ENCODE measurements around the gene EPHA10. TPM values are rescaled to one million over a fixed set of nuclear protein-coding genes. Genes with fewer than 3 reads are reported as not detected.
"Not testable (repeated sequence)": the region's sequence is repeated elsewhere in the genome, so short reads cannot be mapped to it uniquely, and the experiment has no call there.

EPHA10 gene
- total RNA-seq, 1 donor, result not detected

DNA sequence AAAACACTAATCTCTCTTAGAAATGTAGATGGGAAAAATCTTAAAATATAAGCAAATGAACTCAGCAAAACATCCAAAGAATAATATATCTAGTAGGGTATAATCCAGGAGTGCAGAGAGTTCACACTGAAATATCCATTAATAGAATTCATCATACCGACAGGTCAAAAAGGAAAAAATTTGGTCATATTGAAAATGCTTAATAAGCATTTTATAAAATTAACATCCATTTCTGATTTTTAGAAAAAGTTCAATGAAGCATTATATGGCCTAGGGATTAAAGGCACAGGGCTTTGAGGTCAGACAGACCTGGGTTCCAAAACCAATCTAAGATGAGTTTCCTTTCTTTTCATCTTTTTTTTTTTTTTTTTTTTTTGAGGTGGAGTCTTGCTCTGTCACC lies 16.4 kb downstream of the EPHA10 start:
- H3K4me3 ChIP-seq (ENCODE audit: low read depth, low read length), result no peak overlapping the region
- TF ChIP-seq, protein P1, sequence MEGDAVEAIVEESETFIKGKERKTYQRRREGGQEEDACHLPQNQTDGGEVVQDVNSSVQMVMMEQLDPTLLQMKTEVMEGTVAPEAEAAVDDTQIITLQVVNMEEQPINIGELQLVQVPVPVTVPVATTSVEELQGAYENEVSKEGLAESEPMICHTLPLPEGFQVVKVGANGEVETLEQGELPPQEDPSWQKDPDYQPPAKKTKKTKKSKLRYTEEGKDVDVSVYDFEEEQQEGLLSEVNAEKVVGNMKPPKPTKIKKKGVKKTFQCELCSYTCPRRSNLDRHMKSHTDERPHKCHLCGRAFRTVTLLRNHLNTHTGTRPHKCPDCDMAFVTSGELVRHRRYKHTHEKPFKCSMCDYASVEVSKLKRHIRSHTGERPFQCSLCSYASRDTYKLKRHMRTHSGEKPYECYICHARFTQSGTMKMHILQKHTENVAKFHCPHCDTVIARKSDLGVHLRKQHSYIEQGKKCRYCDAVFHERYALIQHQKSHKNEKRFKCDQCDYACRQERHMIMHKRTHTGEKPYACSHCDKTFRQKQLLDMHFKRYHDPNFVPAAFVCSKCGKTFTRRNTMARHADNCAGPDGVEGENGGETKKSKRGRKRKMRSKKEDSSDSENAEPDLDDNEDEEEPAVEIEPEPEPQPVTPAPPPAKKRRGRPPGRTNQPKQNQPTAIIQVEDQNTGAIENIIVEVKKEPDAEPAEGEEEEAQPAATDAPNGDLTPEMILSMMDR (IDR thresholded peaks at IDR 0.05; ENCODE audit: insufficient read depth, low read depth, low read length), result no peak

DNA sequence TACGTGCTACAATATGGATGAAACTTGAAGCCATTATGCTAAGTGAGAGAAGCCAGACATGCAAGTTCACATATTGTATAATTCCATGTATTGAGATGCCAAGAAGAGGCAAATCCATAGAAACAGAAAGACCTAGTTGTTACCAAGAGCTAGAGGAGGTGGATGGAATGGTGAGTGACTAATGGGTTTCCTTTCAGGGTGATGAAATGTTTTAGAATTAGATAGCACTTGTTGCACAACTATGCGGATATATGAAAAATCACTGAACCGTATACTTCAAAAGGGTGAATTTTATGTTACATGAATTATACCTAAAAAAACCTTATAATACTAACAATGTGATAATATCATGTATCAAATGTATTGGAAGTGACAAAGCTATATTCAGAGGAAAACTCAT lies 18.1 kb downstream of the EPHA10 start:
- no peak for DNase-seq (ENCODE audit: low read depth)
- no peak overlapping the region for H3K4me3 ChIP-seq (ENCODE audit: low read depth, low read length)
- TF ChIP-seq, protein P1 (IDR thresholded peaks at IDR 0.05; ENCODE audit: insufficient read depth, low read depth, low read length), result no peak

More for the DNA sequence above, 16.4 kb downstream of the EPHA10 start:
- no peak for DNase-seq (ENCODE audit: low read depth)

DNA sequence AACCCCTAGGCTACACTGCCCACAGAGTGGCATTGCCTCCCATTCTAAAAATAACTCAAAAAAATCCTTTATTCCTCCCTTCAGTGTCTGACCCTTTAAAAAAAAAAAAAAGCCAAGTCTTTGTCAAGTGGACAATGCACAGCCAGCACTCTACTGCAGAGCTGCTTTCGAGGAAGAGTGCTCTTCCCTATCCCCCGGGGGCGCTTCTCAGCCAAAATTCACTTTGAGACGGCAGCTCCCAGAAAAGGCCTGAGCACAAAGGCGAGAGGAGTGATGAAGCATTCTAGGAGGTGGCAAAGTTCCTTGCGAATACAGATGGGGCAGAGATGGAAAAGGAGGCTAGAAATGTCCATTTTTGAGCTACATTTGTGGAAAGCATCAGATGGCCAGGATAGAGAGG lies 23.3 kb downstream of the EPHA10 start:
- no peak for DNase-seq (ENCODE audit: low read depth)
- no peak overlapping the region for H3K4me3 ChIP-seq (ENCODE audit: low read depth, low read length)
- TF ChIP-seq, protein P1 (IDR thresholded peaks at IDR 0.05; ENCODE audit: insufficient read depth, low read depth, low read length), result no peak

DNA sequence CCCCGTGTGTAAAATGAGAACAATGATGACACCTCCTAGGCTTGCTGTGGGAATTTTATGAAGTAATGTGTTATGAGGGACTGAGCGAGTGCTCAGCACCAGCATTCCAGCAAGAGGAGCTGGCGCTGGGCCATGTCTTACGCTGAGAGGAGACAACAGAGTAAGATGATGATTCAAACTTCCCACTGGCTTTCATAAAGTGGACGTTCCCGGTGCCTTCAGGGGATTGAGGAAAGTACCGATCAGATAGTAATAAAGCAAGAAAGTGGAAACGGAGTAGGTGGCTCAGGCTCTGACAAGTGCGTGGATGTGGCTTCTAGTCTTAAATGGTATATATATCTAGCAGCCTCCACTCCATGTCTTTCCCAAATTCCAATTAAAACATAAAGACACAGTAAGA lies 23.8 kb downstream of the EPHA10 start:
- no peak overlapping the region for H3K4me3 ChIP-seq (ENCODE audit: low read depth, low read length)
- TF ChIP-seq, protein P1 (IDR thresholded peaks at IDR 0.05; ENCODE audit: insufficient read depth, low read depth, low read length), result no peak
- peak; percentile 25 for DNase-seq (ENCODE audit: low read depth)

DNA sequence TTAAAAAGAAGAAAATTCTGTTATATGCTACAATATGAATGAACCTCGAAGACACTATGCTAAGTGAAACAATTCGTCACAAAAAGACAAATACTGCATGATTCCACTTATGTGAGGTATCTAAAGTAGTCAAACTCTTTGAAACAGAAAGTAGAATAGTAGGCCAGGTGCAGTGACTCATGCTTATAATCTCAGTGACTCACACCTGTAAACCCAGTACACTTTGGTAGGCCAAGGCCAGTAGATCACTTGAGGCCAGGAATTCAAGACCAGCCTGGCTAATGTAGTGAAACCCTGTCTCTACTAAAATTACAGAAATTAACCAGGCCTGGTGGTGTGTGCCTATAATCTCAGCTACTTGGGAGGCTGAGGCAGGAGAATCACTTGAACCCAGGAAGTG lies 25.7 kb downstream of the EPHA10 start:
- no peak overlapping the region for H3K4me3 ChIP-seq (ENCODE audit: low read depth, low read length)
- TF ChIP-seq, protein P1 (IDR thresholded peaks at IDR 0.05; ENCODE audit: insufficient read depth, low read depth, low read length), result no peak
- DNase-seq (ENCODE audit: low read depth), result no peak

DNA sequence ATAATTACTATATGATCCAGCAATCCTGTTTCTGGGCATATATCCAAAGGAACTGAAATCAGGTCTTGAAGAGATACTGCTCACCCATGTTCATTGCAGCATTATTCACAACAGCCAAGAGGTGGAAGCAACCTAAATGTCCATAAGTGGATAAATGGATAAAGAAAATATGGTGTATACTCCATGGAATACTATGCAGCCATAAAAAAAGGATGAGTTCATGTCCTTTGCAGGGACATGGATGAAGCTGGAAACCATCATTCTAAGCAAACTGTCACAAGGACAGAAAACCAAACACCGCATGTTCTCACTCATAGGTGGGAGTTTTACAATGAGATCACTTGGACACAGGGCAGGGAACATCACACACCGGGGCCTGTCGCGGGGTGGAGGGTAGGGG lies 26.3 kb downstream of the EPHA10 start:
- not testable (repeated sequence) for DNase-seq (ENCODE audit: low read depth)

DNA sequence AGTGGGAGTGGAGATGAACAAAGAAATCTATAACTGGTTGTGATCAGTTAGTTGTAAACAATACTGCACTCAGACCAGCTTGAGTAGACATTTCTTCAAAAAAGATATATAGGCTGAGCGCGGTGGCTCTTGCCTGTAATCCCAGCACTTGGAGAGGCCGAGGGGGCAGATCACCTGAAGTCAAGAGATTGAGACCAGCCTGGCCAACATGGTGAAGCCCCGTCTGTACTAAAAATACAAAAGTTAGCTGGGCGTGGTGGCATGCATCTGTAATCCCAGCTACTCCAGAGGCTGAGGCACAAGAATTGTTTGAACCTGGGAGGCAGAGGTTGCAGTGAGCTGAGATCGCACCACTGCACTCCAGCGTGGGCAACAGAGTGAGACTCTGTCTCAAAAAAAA lies 26.9 kb downstream of the EPHA10 start:
- H3K4me3 ChIP-seq (ENCODE audit: low read depth, low read length); DNase-seq (ENCODE audit: low read depth): not testable (repeated sequence)

More for the DNA sequence above, 26.3 kb downstream of the EPHA10 start:
- not testable (repeated sequence) for H3K4me3 ChIP-seq (ENCODE audit: low read depth, low read length)

DNA sequence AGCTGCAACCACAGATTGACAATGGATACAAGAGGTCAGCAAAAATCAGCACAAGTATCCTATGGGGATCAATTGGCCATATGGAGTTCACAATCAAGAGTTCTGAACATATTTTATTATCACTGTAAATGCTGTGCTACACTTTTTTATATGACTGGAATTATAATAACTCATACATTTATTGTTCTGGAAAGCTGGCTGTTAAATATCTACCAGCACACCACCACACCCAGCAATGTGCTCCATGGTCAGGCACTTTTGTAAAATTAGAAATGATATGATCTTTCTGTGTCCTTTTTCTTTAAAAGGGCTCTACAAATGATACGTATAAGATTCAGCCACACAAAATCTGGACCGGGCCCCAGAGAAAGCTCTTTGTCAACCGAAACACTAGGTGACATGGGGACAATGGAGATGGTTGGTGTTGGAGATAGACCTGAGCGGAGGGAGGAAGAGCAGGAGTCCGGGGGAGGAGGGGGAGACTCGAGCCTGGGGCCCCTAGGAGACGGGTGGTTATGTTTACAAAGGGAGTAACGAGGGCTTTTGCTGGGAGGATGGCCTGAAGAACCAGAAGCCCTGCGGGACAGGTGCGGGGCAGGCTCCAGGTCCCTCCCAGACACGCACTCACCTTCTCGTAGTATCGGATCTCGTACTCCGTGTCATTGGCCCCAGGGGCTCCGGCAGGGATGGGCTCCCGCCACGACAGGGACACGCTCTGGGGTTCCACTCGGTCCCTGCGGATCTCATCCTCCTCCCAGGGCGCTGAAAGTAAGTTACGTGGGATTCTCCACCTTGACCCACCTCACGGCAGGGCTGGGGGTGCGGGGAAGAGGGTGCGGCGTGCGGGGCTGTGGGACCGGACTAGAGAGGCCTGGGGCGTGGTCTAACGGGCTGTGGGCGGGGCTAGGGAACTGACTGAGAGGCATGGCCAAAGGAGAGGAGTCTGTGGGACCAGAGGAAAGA lies 30.0 kb downstream of the EPHA10 start:
- no peak overlapping the region for H3K4me3 ChIP-seq (ENCODE audit: low read depth, low read length)
- no peak for DNase-seq (ENCODE audit: low read depth)
- TF ChIP-seq, protein P1 (IDR thresholded peaks at IDR 0.05; ENCODE audit: insufficient read depth, low read depth, low read length), result no peak
